Endothelial cell of umbilical vein (primary cell): ENCODE data around the gene TDRD9. TPM values are rescaled to one million over a fixed set of nuclear protein-coding genes. Genes with fewer than 3 reads are reported as not detected.

Experiments
- BruUV-seq: library from RNA; stranded (reverse); fragments of 400-500 nt; replicated peaks from 2 replicates; lab custom pipeline; 2021; lab: Mats Ljungman, UMichigan
- CTCF ChIA-PET: fragments of 300-600, 350-600 bp; sonication (Branson Sonifier 250); formaldehyde crosslinking; loops from one replicate; lab custom pipeline; 2021; ENCODE audit warnings: antibody characterized with exemption, inconsistent platforms; lab: Charles Lee
- POLR2A ChIA-PET: fragments of 300-600, 350-600 bp; sonication (Branson Sonifier 250); formaldehyde crosslinking; loops from one replicate; lab custom pipeline; 2021; ENCODE audit warnings: antibody characterized with exemption, inconsistent platforms; lab: Charles Lee
- DNase-seq: peaks from one replicate; pipeline ENCODE4 v3.0.0-alpha.2; 2011; ENCODE audit warnings: low read depth, low spot score
- FAIRE-seq: peaks from 2 replicates; lab custom pipeline; 2011; peaks lifted over from hg19 to GRCh38; lab: Jason Lieb, UNC
- H2AFZ ChIP-seq: 2 replicates; pipeline ENCODE4 v1.6.0; 2012; ENCODE audit warnings: low read depth, low read length, control low read depth, inconsistent platforms
- H3K27ac ChIP-seq: 2 replicates; pipeline ENCODE4 v1.5.1; 2011; ENCODE audit warnings: low read depth, mild to moderate bottlenecking, control low read depth, low read length, moderate library complexity; ENCODE audit not compliant: insufficient read depth
- H3K27me3 ChIP-seq, 2 experiments: 2 replicates each; pipeline versions ENCODE4 v1.6.0 to v1.6.1; 2011; ENCODE audit warnings: low read length in 2 of 2, mixed read lengths in 1 of 2; ENCODE audit not compliant: control insufficient read depth in 2 of 2, insufficient read depth in 2 of 2
- H3K36me3 ChIP-seq, 2 experiments: 2 replicates in 1 of 2; 3 replicates in 1 of 2; pipeline ENCODE4 v1.5.1; 2011; ENCODE audit warnings: low read length in 2 of 2, mild to moderate bottlenecking in 1 of 2, moderate library complexity in 1 of 2; ENCODE audit not compliant: control insufficient read depth in 2 of 2, insufficient read depth in 2 of 2; ENCODE audit errors: extremely low read depth in 1 of 2
- H3K4me1 ChIP-seq: 3 replicates; pipeline ENCODE4 v1.5.1; 2011; ENCODE audit warnings: mild to moderate bottlenecking, low read length; ENCODE audit not compliant: control insufficient read depth, insufficient read depth; ENCODE audit errors: extremely low read depth
- H3K4me2 ChIP-seq: 2 replicates; pipeline ENCODE4 v1.6.1; 2011; ENCODE audit warnings: low read length, control low read depth, mixed read lengths; ENCODE audit not compliant: insufficient read depth
- H3K4me3 ChIP-seq, 3 experiments: fragments of 200-600 bp in 1 of 3; sonication (generic), shearing (Covaris generic) in 1 of 3; replicated peaks in 1 of 3; 2 replicates each; pipeline ENCODE4 v1.5.1; 2011 to 2016; ENCODE audit warnings: control low read depth in 3 of 3, low read length in 3 of 3, mild to moderate bottlenecking in 2 of 3, inconsistent platforms in 1 of 3, low read depth in 1 of 3, moderate library complexity in 1 of 3; ENCODE audit not compliant: insufficient read depth in 1 of 3
- H3K79me2 ChIP-seq: 2 replicates; pipeline ENCODE4 v1.6.0; 2012; ENCODE audit warnings: low read length, inconsistent platforms; ENCODE audit not compliant: control insufficient read depth, insufficient read depth
- H3K9ac ChIP-seq: replicated peaks from 2 replicates; pipeline ENCODE3; 2011; ENCODE audit warnings: low read length, control low read depth; ENCODE audit not compliant: insufficient read depth; ENCODE audit errors: extremely low read depth
- H3K9me1 ChIP-seq: replicated peaks from 3 replicates; pipeline ENCODE4 v1.6.0; 2011; ENCODE audit warnings: mild to moderate bottlenecking, low read length; ENCODE audit not compliant: control insufficient read depth, insufficient read depth; ENCODE audit errors: extremely low read depth
- H3K9me3 ChIP-seq: replicated peaks from 2 replicates; pipeline ENCODE4 v1.5.1; 2012; ENCODE audit warnings: low read length, inconsistent platforms; ENCODE audit not compliant: control insufficient read depth, insufficient read depth
- H4K20me1 ChIP-seq: replicated peaks from 2 replicates; pipeline ENCODE3; 2011; ENCODE audit warnings: mild to moderate bottlenecking, low read length; ENCODE audit not compliant: control insufficient read depth, insufficient read depth; ENCODE audit errors: extremely low read depth
- EZH2 ChIP-seq: IDR thresholded peaks from 2 replicates; pipeline ENCODE4 v1.6.1; 2012; ENCODE audit warnings: borderline replicate concordance, low read depth, mild to moderate bottlenecking, moderate library complexity, low read length, inconsistent platforms; ENCODE audit not compliant: severe bottlenecking
- FOS ChIP-seq: IDR thresholded peaks from 2 replicates; pipeline ENCODE4 v1.6.1; 2011; ENCODE audit warnings: mild to moderate bottlenecking, low read length, moderate library complexity, borderline replicate concordance; ENCODE audit not compliant: insufficient read depth
- GATA2 ChIP-seq: IDR thresholded peaks from 2 replicates; pipeline ENCODE4 v1.7.0; 2011; ENCODE audit warnings: low read depth, mild to moderate bottlenecking, moderate library complexity, mixed read lengths, low read length; ENCODE audit not compliant: insufficient read length, insufficient read depth
- JUN ChIP-seq: IDR thresholded peaks from 2 replicates; pipeline ENCODE4 v1.6.1; 2011; ENCODE audit warnings: borderline replicate concordance, low read depth; ENCODE audit not compliant: insufficient read length, insufficient read depth
- MYC ChIP-seq: IDR thresholded peaks from one replicate; pipeline ENCODE4 v1.6.1; 2011; ENCODE audit warnings: mild to moderate bottlenecking, low read depth, low read length
- POLR2A ChIP-seq: IDR thresholded peaks from 2 replicates; pipeline ENCODE4 v1.6.1; 2012; ENCODE audit warnings: low read depth, mild to moderate bottlenecking, control low read depth, low read length
- dilution Hi-C: fragments of 300-500 bp; cut with MboI; formaldehyde crosslinking; loops from one replicate; pipeline ENCODE4 v1.15.0; 2019; ENCODE audit warnings: low sequenced_read_pairs; ENCODE audit not compliant: extremely low pct_ligation_motif_present
- intact Hi-C: fragments of 100-400 bp; cut with micrococcal nuclease; formaldehyde crosslinking; loops from one replicate; pipeline ENCODE4 v1.10.0; 2022
- polyA plus RNA-seq, 4 experiments: library from polyadenylated mRNA; depleted of rRNA in 3 of 4; stranded (reverse) in 3 of 4; unstranded in 1 of 4; fragments of >200 nt; gene quantifications; 2 replicates each; pipeline versions ENCODE4 v1.2.1 to v1.2.3, GENCODE V29; 2011 to 2012; ENCODE audit warnings: missing spikeins in 1 of 4
- total RNA-seq: library from RNA; stranded (reverse); gene quantifications from 2 replicates; pipeline ENCODE4 v1.2.3, GENCODE V29; 2021
- TF ChIP-seq, protein P1 (sequence below): IDR thresholded peaks from 2 replicates; pipeline ENCODE4 v1.6.1; 2011; ENCODE audit not compliant: insufficient read depth, insufficient read length
- TF ChIP-seq, protein P2 (sequence below), 2 donors: IDR thresholded peaks; 1 replicate in 1 of 2; 2 replicates in 1 of 2; pipeline ENCODE4 v1.5.1; 2011; ENCODE audit warnings: low read length in 2 of 2, mild to moderate bottlenecking in 2 of 2, moderate library complexity in 2 of 2, control low read depth in 1 of 2, inconsistent platforms in 1 of 2, low read depth in 1 of 2; ENCODE audit not compliant: insufficient read depth in 1 of 2; ENCODE audit errors: extremely low read depth in 1 of 2

TDRD9 gene
- total and polyA plus RNA-seq, 2 donors (not counting 3 experiments of a cell fraction or from before 2014, with no cell fraction given), result 0.52 to 1.4 TPM

DNA sequence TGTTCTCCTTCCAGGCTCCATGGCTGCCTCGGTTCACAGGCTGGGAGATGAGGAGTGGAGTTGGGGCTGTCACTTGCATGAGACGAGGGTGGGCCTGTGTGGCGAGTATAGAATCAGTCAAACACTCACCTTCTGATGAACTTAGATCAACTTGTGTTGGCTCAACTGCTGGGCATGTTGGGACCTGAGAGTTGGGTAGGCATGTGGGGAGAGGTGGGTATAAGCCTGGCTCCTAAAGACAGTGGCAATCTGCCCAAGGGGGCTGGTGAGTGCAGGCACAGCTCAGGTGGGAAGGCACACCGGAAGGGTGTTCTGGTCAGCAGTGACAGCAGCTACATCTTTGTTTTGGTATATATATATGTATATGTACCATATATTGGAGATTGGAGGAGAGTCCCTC lies 30.1 kb upstream of the TDRD9 start:
- no peaks in the 10 kb centered on the region for H3K36me3 ChIP-seq
- dilution Hi-C loops, result no loop called here
- H3K4me1 ChIP-seq, result no peaks in the 10 kb centered on the region
- no peak overlapping the region for H2AFZ ChIP-seq
- H3K9me3 ChIP-seq, result no peaks in the 10 kb centered on the region
- ChIA-PET CTCF (interaction anchor here (3.7 kb wide), 1 partner anchor 89 kb away, joined by 55 read pairs; no protein-coding TSS in a partner anchor), POLR2A (no interaction called here)
- TF ChIP-seq, protein P1, sequence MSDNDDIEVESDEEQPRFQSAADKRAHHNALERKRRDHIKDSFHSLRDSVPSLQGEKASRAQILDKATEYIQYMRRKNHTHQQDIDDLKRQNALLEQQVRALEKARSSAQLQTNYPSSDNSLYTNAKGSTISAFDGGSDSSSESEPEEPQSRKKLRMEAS, result no peak
- TF ChIP-seq, protein P2, sequence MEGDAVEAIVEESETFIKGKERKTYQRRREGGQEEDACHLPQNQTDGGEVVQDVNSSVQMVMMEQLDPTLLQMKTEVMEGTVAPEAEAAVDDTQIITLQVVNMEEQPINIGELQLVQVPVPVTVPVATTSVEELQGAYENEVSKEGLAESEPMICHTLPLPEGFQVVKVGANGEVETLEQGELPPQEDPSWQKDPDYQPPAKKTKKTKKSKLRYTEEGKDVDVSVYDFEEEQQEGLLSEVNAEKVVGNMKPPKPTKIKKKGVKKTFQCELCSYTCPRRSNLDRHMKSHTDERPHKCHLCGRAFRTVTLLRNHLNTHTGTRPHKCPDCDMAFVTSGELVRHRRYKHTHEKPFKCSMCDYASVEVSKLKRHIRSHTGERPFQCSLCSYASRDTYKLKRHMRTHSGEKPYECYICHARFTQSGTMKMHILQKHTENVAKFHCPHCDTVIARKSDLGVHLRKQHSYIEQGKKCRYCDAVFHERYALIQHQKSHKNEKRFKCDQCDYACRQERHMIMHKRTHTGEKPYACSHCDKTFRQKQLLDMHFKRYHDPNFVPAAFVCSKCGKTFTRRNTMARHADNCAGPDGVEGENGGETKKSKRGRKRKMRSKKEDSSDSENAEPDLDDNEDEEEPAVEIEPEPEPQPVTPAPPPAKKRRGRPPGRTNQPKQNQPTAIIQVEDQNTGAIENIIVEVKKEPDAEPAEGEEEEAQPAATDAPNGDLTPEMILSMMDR (IDR thresholded peaks at IDR 0.05; ENCODE audit: extremely low read depth in 1 of 2, insufficient read depth in 1 of 2, low read depth in 1 of 2, low read length in 2 of 2), result no peak
- TF ChIP-seq GATA2 (no peak), POLR2A (no peak), MYC (no peak), JUN (no peak)
- no peaks in the 10 kb centered on the region for H3K79me2 ChIP-seq
- H3K4me3 ChIP-seq, result no peak overlapping the region
- BruUV-seq, result no TSS peak
- no peak overlapping the region for H3K27ac ChIP-seq
- H3K9me1 ChIP-seq, result no peaks in the 10 kb centered on the region
- no peak overlapping the region for H3K4me2 ChIP-seq
- intact Hi-C loops, result no loop called here
- no peak overlapping the region for H3K9ac ChIP-seq
- no peaks in the 10 kb centered on the region for H3K27me3 ChIP-seq
- DNase-seq (no peak), FAIRE-seq (no peak)
- H4K20me1 ChIP-seq, result no peaks in the 10 kb centered on the region

DNA sequence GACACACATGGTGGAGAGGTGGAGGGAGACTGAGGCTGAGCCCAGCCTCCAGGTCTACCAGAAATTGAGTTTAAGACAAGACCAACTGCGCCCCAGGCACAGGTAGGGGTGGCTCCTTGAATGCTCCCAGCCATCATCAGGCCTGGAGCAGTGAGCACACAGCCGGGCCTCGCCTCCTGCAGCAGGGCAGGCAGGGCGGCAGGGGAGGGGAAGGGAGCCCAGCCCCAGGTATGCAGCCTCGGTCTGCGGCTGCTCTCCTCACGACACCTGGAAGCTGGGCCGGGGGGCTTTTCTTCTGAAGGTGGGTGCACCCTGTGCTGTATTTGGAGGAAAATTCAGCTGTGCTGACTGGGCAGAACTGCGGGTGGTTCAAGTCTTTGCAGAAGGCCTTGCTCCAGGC lies 29.5 kb upstream of the TDRD9 start:
- H3K9me1 ChIP-seq, result no peaks in the 10 kb centered on the region
- H3K9ac ChIP-seq, result no peak overlapping the region
- ChIA-PET CTCF (interaction anchor here (3.7 kb wide), 1 partner anchor 90 kb away, joined by 55 read pairs; no protein-coding TSS in a partner anchor), POLR2A (no interaction called here)
- DNase-seq (no peak), FAIRE-seq (no peak)
- H3K9me3 ChIP-seq, result no peaks in the 10 kb centered on the region
- dilution Hi-C loops (no loop called here), intact Hi-C loops (no loop called here)
- no peak overlapping the region for H3K27ac ChIP-seq
- no peaks in the 10 kb centered on the region for H4K20me1 ChIP-seq
- H2AFZ ChIP-seq, result no peak overlapping the region
- no peaks in the 10 kb centered on the region for H3K36me3 ChIP-seq
- no peak overlapping the region for H3K4me3 ChIP-seq
- H3K4me2 ChIP-seq, result no peak overlapping the region
- no peaks in the 10 kb centered on the region for H3K27me3 ChIP-seq
- no peaks in the 10 kb centered on the region for H3K79me2 ChIP-seq
- BruUV-seq, result no TSS peak
- TF ChIP-seq EZH2 (no peak), JUN (no peak), MYC (no peak), FOS (no peak), POLR2A (no peak)
- H3K4me1 ChIP-seq, result no peaks in the 10 kb centered on the region
